ENCODE results near the gene MTCL1.

DNA sequence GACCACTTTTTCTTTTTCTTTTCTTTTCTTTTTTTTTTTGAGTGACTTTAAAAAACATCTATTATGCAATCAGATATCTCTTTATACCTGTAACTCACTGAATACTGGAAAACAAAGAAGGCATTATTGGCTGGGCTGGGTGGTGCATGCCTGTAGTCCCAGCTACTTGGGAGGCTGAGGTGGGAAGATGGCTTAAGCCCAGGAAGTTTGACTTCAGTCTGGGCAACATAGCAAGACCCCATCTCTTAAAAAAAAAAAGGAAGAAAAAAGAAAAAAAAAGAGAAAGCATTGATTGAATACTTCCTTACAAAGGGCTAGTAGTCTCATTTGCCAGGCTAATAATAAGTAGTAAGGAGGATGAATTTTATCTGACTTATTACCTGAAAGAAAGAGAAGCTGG lies 2.7 kb upstream of the MTCL1 start:
- TF ChIP-seq PURB (CRISPR knock-in tag; IDR thresholded peaks at IDR 0.05; ENCODE audit: low read depth), result no peak
- TF ChIP-seq GTF2F1 (IDR thresholded peaks at IDR 0.05; ENCODE audit: low read depth, low read length), result no peak
- TF ChIP-seq NFIC (IDR thresholded peaks at IDR 0.05), result no peak
- TF ChIP-seq MYNN (IDR thresholded peaks at IDR 0.05), result no peak
- TF ChIP-seq MYNN (CRISPR knock-in tag; IDR thresholded peaks at IDR 0.05), result no peak
- TF ChIP-seq ZNF644 (tag; IDR thresholded peaks at IDR 0.05; ENCODE audit: low read depth), result no peak

Data from K562 (cell line).